GM19025 (cell line): ENCODE data around the gene FRMPD1.
"Not testable (repeated sequence)": the region's sequence is repeated elsewhere in the genome, so short reads cannot be mapped to it uniquely, and the experiment has no call there.

Experiments used
- ATAC-seq: cut with Tn5 transposase; IDR thresholded peaks from one replicate; pipeline ENCODE4 v1.9.1; 2021; ENCODE audit warnings: mild to moderate bottlenecking, low read depth, moderate library complexity; ENCODE audit not compliant: unreplicated experiment

FRMPD1 gene, protein sequence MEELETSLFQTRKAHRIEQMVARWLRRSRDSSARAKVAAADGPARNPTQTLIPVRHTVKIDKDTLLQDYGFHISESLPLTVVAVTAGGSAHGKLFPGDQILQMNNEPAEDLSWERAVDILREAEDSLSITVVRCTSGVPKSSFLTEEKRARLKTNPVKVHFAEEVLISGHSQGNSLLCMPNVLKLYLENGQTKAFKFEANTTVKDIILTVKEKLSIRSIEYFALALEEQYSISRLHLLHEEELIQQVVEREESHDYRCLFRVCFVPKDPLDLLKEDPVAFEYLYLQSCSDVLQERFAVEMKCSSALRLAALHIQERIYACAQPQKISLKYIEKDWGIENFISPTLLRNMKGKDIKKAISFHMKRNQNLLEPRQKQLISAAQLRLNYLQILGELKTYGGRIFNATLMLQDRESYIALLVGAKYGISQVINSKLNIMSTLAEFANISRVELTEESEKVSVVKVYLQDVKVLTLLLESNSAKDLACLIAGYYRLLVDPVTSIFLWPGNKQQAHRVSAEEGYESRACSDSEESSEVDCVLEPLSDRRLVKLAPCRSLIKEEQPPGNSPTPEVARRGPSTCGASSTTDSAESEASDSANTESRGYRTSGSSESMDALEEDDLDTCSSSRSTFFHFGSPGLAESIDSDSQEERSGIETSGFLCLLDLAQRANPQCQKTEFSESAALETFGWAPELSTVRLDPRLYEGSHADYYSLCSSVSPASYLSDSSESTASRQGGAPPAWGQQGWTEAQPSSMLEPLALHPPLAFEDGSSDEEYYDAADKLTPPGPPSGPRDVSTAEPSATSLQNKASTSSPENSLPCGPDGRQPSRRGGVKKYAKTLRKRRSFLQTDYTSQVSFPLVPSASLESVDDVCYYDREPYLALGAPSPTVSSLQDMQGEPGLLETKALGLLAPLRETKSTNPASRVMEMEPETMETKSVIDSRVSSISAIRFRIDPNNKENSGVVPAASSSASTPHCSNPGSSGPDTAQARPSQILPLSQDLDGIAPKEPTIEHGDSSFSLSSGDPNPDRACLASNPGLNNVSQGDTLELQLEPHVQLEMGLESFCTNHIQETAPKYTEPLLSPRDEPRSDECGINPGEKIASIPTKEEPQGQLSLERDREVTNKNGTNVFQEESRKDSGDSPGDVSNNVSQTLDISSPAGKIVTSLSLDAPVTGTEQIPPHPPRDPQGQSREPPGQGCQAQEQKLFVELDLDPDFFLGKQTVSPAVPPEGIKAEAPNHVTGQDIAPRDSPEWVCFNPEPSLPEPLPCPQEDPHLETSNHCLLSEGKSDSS (N-terminal part only)

DNA sequence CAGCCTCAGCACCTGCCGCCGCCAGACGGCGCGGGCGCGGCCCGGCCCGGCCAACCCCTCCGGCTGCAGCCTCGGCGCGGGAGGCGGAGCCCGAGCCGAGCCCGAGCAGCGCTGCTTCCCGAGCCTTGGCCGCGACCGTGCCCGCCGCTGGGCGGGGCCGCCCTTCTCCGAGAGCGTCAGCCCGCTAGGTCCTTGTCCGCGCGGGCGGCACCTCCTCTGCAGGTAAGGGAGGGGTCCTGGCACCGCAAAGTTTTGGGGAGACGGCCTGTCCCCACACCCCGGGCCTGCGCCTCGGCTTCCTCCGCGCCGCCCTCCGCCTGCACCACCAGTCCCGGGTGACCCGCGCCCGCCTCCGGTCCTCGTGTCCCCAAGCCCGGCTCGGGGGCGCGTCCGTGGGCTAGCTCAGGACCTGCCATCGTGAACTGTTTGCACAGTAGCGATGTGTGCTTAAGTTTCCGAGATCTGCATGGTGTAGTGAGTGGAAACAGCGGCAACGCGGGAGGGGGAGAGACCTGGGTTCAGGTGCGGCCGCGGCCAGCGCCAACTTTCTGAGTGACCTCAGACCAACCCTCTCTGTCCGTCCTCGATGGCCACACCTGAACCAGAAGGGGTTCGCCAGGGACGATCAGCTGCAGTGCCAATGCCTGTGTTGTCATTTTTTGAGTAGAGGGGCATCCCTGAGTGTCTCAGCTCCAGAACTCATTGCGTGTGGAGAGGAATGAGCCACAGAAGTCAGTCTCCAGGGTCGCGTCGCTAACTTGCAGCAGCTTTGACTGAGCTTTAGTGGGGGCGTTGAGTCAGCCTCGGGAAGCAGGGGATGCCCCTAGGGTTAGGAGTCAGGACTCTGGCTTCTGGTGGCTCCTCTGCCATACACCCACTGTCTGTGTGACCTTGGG is at the start of gene FRMPD1:
Gene FRMPD1 (plus strand): TSS at position 82 of the 896 bp plus-strand sequence. CDS start 41,688 bp downstream, outside the sequence.
- no peak for ATAC-seq

DNA sequence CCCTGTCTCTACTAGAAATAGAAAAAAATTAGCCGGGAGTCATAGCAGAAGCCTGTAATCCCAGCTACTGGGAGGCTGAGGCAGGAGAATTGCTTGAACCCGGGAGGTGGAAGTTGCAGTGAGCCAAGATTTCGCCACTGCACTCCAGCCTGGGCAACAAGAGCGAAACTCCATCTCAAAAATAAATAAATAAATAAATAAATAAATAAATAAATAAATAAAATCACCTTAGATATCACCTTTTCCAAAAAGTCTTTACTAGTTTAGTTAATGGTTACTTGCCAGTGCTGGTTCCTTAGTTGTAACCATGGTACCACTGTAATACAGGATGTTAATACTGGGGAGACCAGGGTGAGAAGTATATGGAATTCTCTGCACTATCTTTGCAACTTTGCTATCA is 48.7 kb upstream of the FRMPD1 start:
- not testable (repeated sequence) for ATAC-seq

DNA sequence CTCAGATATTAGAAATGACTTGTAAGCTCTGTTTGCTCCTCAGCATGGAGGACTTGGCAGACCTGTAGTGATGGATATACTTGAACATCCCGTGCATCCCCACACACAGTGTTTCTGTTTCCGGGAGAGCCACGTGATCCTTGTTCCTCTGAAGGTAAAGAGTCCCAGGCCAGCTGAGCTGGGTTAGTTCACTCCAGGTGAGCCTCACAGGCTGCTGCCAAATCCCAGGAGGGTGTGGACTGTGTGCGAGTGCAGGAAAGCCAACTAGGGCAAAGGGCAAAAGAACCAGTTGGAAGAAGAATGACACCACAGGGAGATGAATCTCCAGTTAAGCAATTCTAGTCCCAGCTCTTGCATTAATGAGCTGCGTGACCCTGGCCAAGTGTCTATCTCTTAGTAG is 47.9 kb upstream of the FRMPD1 start:
- ATAC-seq: no peak

DNA sequence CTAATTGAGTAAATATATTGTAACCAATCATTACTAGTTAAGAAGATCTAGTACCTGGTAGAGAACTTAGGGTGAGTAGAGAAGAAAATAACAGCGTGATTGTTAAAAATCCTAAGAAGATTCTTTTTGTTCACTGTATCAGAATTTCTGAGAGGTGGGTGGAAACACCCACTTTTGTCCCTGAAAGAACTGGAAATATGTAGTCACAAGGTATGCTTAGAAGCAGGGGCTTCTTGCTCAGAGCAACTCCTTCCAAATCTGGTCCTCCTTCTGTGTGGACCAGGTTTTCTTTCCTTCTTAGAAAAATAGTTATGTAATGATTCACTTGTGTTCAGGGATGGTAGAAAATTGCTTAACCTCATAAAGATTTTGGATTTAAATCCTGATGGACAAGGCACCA is 46.5 kb upstream of the FRMPD1 start:
- no peak for ATAC-seq

- ATAC-seq: no peak
Measured at GRCh38 chr9:37608250-37608649, 42.5 kb upstream of the FRMPD1 start.

GRCh38 chr9:37609735-37610397 is 40.9 kb upstream of the FRMPD1 start:
- no peak for ATAC-seq

GRCh38 chr9:37611014-37611413 is 39.7 kb upstream of the FRMPD1 start:
- ATAC-seq: no peak

- ATAC-seq: no peak
Measured at GRCh38 chr9:37611961-37612360, 38.8 kb upstream of the FRMPD1 start.

- no peak for ATAC-seq
Measured at GRCh38 chr9:37617161-37617560, 33.6 kb upstream of the FRMPD1 start.

DNA sequence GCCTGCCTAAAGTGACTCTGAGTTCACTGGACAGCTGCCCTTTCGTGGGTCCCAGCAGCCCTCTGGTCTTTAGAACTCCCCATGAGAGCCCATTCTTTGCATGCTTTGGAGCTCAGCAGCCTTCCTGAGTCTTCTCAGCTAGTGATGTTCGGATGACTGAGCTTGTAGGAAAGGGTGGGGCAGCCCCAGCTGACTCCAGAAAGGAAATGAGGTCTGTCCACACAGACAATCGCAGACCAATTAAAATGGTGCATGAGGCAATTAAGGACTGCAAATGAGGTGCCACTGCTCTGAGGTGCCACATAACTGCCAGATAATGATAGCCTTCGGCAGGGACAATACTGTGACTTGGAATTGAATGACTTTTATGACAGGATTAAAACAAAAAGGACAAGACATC is 32.9 kb upstream of the FRMPD1 start:
- ATAC-seq: no peak

- ATAC-seq: no peak
Measured at GRCh38 chr9:37618817-37619216, 31.9 kb upstream of the FRMPD1 start.

- no peak for ATAC-seq
Measured at GRCh38 chr9:37619806-37620205, 30.9 kb upstream of the FRMPD1 start.

DNA sequence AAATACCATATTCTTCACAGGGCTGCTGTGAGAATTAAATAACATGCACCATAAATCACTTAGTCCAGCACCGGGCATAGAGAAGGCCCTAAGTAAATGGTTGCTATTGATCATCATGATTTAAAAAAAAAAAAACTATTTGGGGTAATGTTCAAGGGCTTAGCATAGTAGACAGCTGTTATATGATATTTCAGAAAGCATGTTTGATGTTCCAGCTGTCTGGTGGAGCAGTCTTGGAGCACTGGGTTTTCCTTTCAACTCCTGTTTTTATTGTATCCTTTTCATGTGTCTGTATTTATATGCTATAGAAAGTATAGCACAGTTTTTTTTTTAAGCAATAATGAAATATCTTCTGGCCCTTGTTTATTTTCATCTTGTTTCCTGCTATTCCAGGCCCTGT is 30.4 kb upstream of the FRMPD1 start:
- no peak for ATAC-seq

DNA sequence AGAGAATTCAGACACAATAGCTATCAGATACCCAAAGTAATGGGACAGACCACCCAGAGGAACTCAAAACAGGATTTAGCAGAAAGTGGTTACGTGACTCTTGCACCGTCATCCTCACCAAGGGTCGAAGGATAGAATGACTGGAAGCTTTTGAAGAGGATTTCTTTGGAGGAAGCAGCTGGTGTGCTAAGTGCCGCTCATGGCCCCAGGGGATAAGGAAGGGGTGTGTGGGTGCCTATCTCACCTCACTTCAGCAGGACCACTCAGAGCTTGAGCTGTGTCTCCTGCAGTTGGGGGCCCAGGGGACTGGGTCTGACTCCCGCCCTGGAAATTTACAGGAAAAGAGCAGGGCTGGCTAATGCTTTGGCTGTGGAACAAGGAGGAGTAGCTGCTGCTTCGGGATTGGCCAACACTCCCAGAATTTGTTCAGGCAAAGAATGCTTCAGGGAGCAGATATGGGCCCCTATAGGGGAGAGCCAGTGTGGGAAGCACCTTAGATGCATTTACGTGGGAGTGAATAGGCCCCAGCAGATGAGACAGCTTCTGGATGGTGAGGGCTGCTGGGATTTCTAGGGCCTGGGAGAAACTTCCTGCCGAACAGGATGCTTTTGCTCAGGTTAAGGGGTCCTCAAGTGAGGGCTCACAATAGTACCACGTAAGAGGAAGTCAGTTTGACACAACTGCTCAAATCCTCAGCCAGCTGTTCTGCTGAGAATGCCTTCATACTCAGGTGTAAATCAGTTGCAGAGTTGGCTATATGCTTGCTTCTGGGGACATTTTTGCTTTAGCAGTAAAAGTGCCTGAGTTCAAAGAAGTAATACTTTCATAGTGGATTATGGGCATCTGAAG is 29.3 kb upstream of the FRMPD1 start:
- no peak for ATAC-seq

DNA sequence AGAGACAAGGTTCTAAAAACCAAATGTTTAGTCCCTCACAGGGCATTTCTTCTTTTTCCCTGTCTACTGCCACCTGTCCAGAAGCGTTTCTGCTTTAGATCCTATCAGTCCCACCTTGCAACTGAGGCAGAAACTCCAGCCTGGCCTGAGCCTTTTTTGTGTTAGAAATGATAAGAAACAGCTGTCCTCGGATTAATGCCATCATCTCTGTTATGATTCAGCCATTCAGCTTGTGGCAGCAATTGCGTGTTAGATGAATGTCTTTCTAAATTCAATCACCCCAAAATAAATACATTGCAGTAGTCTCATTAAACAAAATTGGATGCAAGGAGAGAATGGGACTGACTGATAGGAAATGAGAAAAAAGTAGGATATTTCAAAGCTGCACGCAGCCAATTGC is 28.3 kb upstream of the FRMPD1 start:
- no peak for ATAC-seq

GRCh38 chr9:37623267-37623666 is 27.5 kb upstream of the FRMPD1 start:
- ATAC-seq: no peak

GRCh38 chr9:37624073-37624472 is 26.7 kb upstream of the FRMPD1 start:
- no peak for ATAC-seq

GRCh38 chr9:37625036-37625757 is 25.6 kb upstream of the FRMPD1 start:
- ATAC-seq: no peak
